ENCODE measurements around the gene RBPMS2. TPM values are rescaled to one million over a fixed set of nuclear protein-coding genes. Genes with fewer than 3 reads are reported as not detected.

RBPMS2 gene
- total and polyA plus RNA-seq, 2 of the 8 experiments (the other 6 are each of a cell fraction or from before 2014, with no cell fraction given), result 55.8 to 238 TPM

GRCh38 chr15:64730151-64730550 lies 45.2 kb downstream of the RBPMS2 start:
- WGBS, 2 experiments (ENCODE audit: extremely low coverage in 1 of 2, insufficient coverage in 1 of 2, insufficient read length in 1 of 2, insufficient replicate concordance in 2 of 2, low coverage in 1 of 2, low lambda C conversion rate in 2 of 2, missing lambda C conversion rate in 1 of 2), result 95% methylated on average over 5 of the region's 5 CpGs; no CpG with 5 or more reads in 1 of the 2 experiments
- Histone ChIP-seq H2AK5ac (ENCODE audit: low read depth, low read length) (no peak overlapping the region), H3K79me1 (ENCODE audit: low read depth, low read length) (peaks cover 6% of the 10 kb centered on the region; the same call in 1 of the 2 replicates), H2AFZ (ENCODE audit: low read length) (no peak overlapping the region), H3K27me3 (replicated peaks in 1 of 4; ENCODE audit: control insufficient read depth in 3 of 4, extremely low read depth in 1 of 4, insufficient read depth in 3 of 4, low read length in 3 of 4) (no peaks in the 10 kb centered on the region), H3K79me2 (ENCODE audit: control insufficient read depth in 1 of 2, insufficient read depth in 2 of 2, low read length in 2 of 2) (peaks cover 2 to 21% of the 10 kb centered on the region in 2 experiments; a peak in 2 of 4 replicates), H3K9me3 (ENCODE audit: insufficient read depth in 2 of 2, low read depth in 1 of 2, low read length in 1 of 2) (no peaks in the 10 kb centered on the region), H3K36me3 (ENCODE audit: control insufficient read depth in 2 of 4, insufficient read depth in 4 of 4, low read length in 3 of 4) (peaks cover 2 to 20% (median 12%) of the 10 kb centered on the region in 4 experiments), H3K56ac (replicated peaks; ENCODE audit: insufficient read length, low read depth, low read length) (no peak overlapping the region), H3K9ac (replicated peaks in 1 of 4; ENCODE audit: extremely low read depth in 1 of 4, low read depth in 3 of 4, low read length in 3 of 4) (no peak overlapping the region), H3K4ac (replicated peaks; ENCODE audit: insufficient read length, low read depth, low read length) (no peak overlapping the region), H4K8ac (ENCODE audit: extremely low read depth, insufficient read depth, low read length) (no peak overlapping the region), H2BK15ac (ENCODE audit: low read length) (no peak overlapping the region), H3K23me2 (ENCODE audit: low read depth, low read length) (no peaks in the 10 kb centered on the region), H3K23ac (ENCODE audit: insufficient read length) (no peak overlapping the region), H3K4me1 (replicated peaks in 1 of 4; ENCODE audit: control insufficient read depth in 3 of 4, insufficient read depth in 4 of 4, low read length in 3 of 4) (peaks cover 7 to 14% (median 10%) of the 10 kb centered on the region in 4 experiments), H3K4me3 (ENCODE audit: extremely low read depth in 1 of 4, insufficient read depth in 2 of 4, low read depth in 3 of 4, low read length in 4 of 4) (no peak overlapping the region), H4K5ac (ENCODE audit: insufficient read length, low read depth, low read length) (no peak overlapping the region), H2BK5ac (ENCODE audit: low read depth, low read length) (no peak overlapping the region; the same call in 1 of the 2 replicates), H2BK12ac (ENCODE audit: low read depth, low read length) (no peak overlapping the region), H2BK120ac (replicated peaks; ENCODE audit: low read depth, low read length) (no peak overlapping the region), H3K14ac (ENCODE audit: insufficient read length) (no peak overlapping the region), H3K18ac (ENCODE audit: extremely low read depth, low read length) (no peak overlapping the region), H4K20me1 (replicated peaks in 1 of 2; ENCODE audit: control insufficient read depth in 1 of 2, insufficient read depth in 2 of 2, low read length in 2 of 2) (peaks cover 4% of the 10 kb centered on the region in 2 experiments), H4K91ac (replicated peaks; ENCODE audit: insufficient read length, low read length) (no peak overlapping the region), H3K27ac (ENCODE audit: low read depth, low read length) (no peak overlapping the region), H3K4me2 (ENCODE audit: insufficient read depth in 1 of 2, low read depth in 2 of 2, low read length in 2 of 2) (no peak overlapping the region), H2BK20ac (ENCODE audit: low read length) (no peak overlapping the region)
- POLR2A ChIA-PET (ENCODE audit: partially characterized antibody), result interaction anchor here (0.7 to 59.2 kb wide), 10 partner anchors 13 to 575 kb away, joined by 3 to 1192 read pairs (median 6); partner anchors contain the start of genes PIF1 and RNU5B-1
- TF ChIP-seq CREB1 (IDR thresholded peaks at IDR 0.05), result no peak
- no peak for TF ChIP-seq POLR2AphosphoS5 (IDR thresholded peaks at IDR 0.05; ENCODE audit: low read depth, low read length)
- CTCF ChIA-PET (ENCODE audit: partially characterized antibody), result interaction anchor here (0.5 to 46.3 kb wide), 19 partner anchors 9 to 313 kb away, joined by 3 to 883 read pairs (median 4); no protein-coding TSS in a partner anchor
- no peak for DNase-seq (ENCODE audit: low read depth in 1 of 2, low spot score in 2 of 2)
- FAIRE-seq, result no peak

Measured in H1 (cell line).